Neural cell (in vitro differentiated cells): ENCODE measurements around the gene TSPAN4. TPM values are rescaled to one million over a fixed set of nuclear protein-coding genes. Genes with fewer than 3 reads are reported as not detected.

ENCODE experiments used
- H2AFZ ChIP-seq: fragments of 200-600, 300-800 bp; sonication (generic), shearing (Covaris generic); 2 replicates; pipeline ENCODE4 v1.6.0; 2014; ENCODE audit warnings: low read depth, mild to moderate bottlenecking, antibody characterized with exemption, low read length, moderate library complexity
- H3F3A ChIP-seq: fragments of 200-600 bp; shearing (Covaris generic); 2 replicates; pipeline ENCODE4 v1.6.1; 2016; ENCODE audit warnings: mild to moderate bottlenecking, moderate library complexity, mixed read lengths, antibody characterized with exemption, low read length; ENCODE audit not compliant: insufficient read depth, poor library complexity, severe bottlenecking
- H3K27ac ChIP-seq: fragments of 200-600, 300-800 bp; sonication (generic), shearing (Covaris generic); 2 replicates; pipeline ENCODE4 v1.5.1; 2014; ENCODE audit warnings: mild to moderate bottlenecking, low read length, moderate library complexity
- H3K27me3 ChIP-seq: fragments of 300-800, 200-600 bp; sonication (generic), shearing (Covaris generic); 2 replicates; pipeline ENCODE4 v1.6.0; 2014; ENCODE audit warnings: mild to moderate bottlenecking, low read depth, low read length, moderate library complexity; ENCODE audit not compliant: insufficient read depth
- H3K36me3 ChIP-seq: fragments of 300-800, 200-600 bp; sonication (generic), shearing (Covaris generic); 2 replicates; pipeline ENCODE4 v1.5.1; 2014; ENCODE audit warnings: mild to moderate bottlenecking, antibody characterized with exemption, low read length, moderate library complexity; ENCODE audit not compliant: insufficient read depth
- H3K4me2 ChIP-seq: fragments of 300-800, 200-600 bp; sonication (generic), shearing (Covaris generic); 2 replicates; pipeline ENCODE4 v1.6.0; 2014; ENCODE audit warnings: mild to moderate bottlenecking, low read length
- H3K4me3 ChIP-seq: fragments of 300-800, 200-600 bp; sonication (generic), shearing (Covaris generic); 2 replicates; pipeline ENCODE4 v1.5.1; 2014; ENCODE audit warnings: mild to moderate bottlenecking, low read length, moderate library complexity
- H3K79me2 ChIP-seq: fragments of 200-600 bp; shearing (Covaris generic); replicated peaks from 2 replicates; pipeline ENCODE4 v1.6.0; 2014; ENCODE audit warnings: mild to moderate bottlenecking, low read length, moderate library complexity; ENCODE audit not compliant: insufficient read depth
- H3K9ac ChIP-seq: fragments of 300-800, 200-600 bp; sonication (generic), shearing (Covaris generic); 2 replicates; pipeline ENCODE4 v1.6.1; 2016; ENCODE audit warnings: mild to moderate bottlenecking, low read length, mixed read lengths
- H3K9me2 ChIP-seq: fragments of 200-600 bp; shearing (Covaris generic); 2 replicates; pipeline ENCODE4 v1.6.1; 2016; ENCODE audit warnings: mild to moderate bottlenecking, low read length, mixed read lengths; ENCODE audit not compliant: insufficient read depth
- H3K9me3 ChIP-seq: fragments of 200-600, 300-800 bp; sonication (generic), shearing (Covaris generic); 2 replicates; pipeline ENCODE4 v1.6.1; 2016; ENCODE audit warnings: mild to moderate bottlenecking, mixed run types, low read length, moderate library complexity, mixed read lengths
- H4K20me1 ChIP-seq: fragments of 200-600 bp; shearing (Covaris generic); 2 replicates; pipeline ENCODE4 v1.6.1; 2016; ENCODE audit warnings: mild to moderate bottlenecking, mixed run types; ENCODE audit not compliant: insufficient read depth
- EP300 ChIP-seq: fragments of 450-650 bp; conservative IDR thresholded peaks from 2 replicates; pipeline ENCODE4 v1.6.1; 2014; ENCODE audit warnings: antibody characterized with exemption, mild to moderate bottlenecking, moderate library complexity; ENCODE audit not compliant: poor library complexity, severe bottlenecking
- EZH2 ChIP-seq: fragments of 200-600, 300-800 bp; shearing (Covaris generic), sonication (generic); IDR thresholded peaks from 2 replicates; pipeline ENCODE4 v1.6.1; 2014; ENCODE audit warnings: antibody characterized with exemption, low read length, borderline replicate concordance, mild to moderate bottlenecking; ENCODE audit not compliant: insufficient read depth, poor library complexity, severe bottlenecking
- MXI1 ChIP-seq: fragments of 450-650 bp; conservative IDR thresholded peaks from 2 replicates; pipeline ENCODE4 v1.6.1; 2014; ENCODE audit warnings: antibody characterized with exemption, mild to moderate bottlenecking; ENCODE audit not compliant: poor library complexity, severe bottlenecking
- POLR2AphosphoS5 ChIP-seq: IDR thresholded peaks from 2 replicates; pipeline ENCODE4 v1.6.1; 2012
- RAD21 ChIP-seq: fragments of 450-650 bp; conservative IDR thresholded peaks from 2 replicates; pipeline ENCODE4 v1.6.1; 2014; ENCODE audit warnings: antibody characterized with exemption, mild to moderate bottlenecking, moderate library complexity
- REST ChIP-seq: IDR thresholded peaks from 2 replicates; pipeline ENCODE4 v1.6.1; 2012; ENCODE audit warnings: borderline replicate concordance
- SMC3 ChIP-seq: fragments of 450-650 bp; conservative IDR thresholded peaks from 2 replicates; pipeline ENCODE4 v1.6.1; 2014; ENCODE audit warnings: antibody characterized with exemption, mild to moderate bottlenecking, moderate library complexity; ENCODE audit not compliant: poor library complexity
- TAF1 ChIP-seq: IDR thresholded peaks from 2 replicates; pipeline ENCODE4 v1.6.1; 2012; ENCODE audit warnings: low read depth
- polyA plus RNA-seq: library from polyadenylated mRNA; depleted of rRNA; stranded (reverse); fragments of >200 nt; gene quantifications from 2 replicates; pipeline ENCODE4 v1.2.3, GENCODE V29; 2014
- TF ChIP-seq, protein P1 (sequence below): fragments of 450-650 bp; IDR thresholded peaks from 2 replicates; pipeline ENCODE4 v1.5.1; 2014; ENCODE audit warnings: antibody characterized with exemption, mild to moderate bottlenecking, moderate library complexity; ENCODE audit not compliant: poor library complexity, severe bottlenecking

Gene TSPAN4
- polyA plus RNA-seq, 1 donor from 2014 or later = 68.1 TPM

- no peaks in the 10 kb centered on the region for H3K9me3 ChIP-seq
- TF ChIP-seq, protein P1, sequence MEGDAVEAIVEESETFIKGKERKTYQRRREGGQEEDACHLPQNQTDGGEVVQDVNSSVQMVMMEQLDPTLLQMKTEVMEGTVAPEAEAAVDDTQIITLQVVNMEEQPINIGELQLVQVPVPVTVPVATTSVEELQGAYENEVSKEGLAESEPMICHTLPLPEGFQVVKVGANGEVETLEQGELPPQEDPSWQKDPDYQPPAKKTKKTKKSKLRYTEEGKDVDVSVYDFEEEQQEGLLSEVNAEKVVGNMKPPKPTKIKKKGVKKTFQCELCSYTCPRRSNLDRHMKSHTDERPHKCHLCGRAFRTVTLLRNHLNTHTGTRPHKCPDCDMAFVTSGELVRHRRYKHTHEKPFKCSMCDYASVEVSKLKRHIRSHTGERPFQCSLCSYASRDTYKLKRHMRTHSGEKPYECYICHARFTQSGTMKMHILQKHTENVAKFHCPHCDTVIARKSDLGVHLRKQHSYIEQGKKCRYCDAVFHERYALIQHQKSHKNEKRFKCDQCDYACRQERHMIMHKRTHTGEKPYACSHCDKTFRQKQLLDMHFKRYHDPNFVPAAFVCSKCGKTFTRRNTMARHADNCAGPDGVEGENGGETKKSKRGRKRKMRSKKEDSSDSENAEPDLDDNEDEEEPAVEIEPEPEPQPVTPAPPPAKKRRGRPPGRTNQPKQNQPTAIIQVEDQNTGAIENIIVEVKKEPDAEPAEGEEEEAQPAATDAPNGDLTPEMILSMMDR = no peak
- TF ChIP-seq EP300 (no peak), REST (no peak), RAD21 (no peak), SMC3 (no peak), POLR2AphosphoS5 (no peak)
- H3K9me2 ChIP-seq = no peaks in the 10 kb centered on the region
- H3K9ac ChIP-seq = no peak overlapping the region
- H4K20me1 ChIP-seq = no peaks in the 10 kb centered on the region
- H2AFZ ChIP-seq = no peak overlapping the region
- H3K4me3 ChIP-seq = no peak overlapping the region
- no peaks in the 10 kb centered on the region for H3K36me3 ChIP-seq
- H3F3A ChIP-seq = no peaks in the 10 kb centered on the region
- H3K4me2 ChIP-seq = no peak overlapping the region
- no peak overlapping the region for H3K27ac ChIP-seq
- H3K27me3 ChIP-seq = no peaks in the 10 kb centered on the region
- H3K79me2 ChIP-seq = no peaks in the 10 kb centered on the region
These were observed 27.4 kb downstream of the TSPAN4 start for GRCh38 chr11:870127-870413.

- TF ChIP-seq POLR2AphosphoS5 (no peak), SMC3 (no peak), TAF1 (no peak), MXI1 (no peak), RAD21 (no peak), REST (no peak), EP300 (no peak), EZH2 (no peak)
- TF ChIP-seq, protein P1 = no peak
- H3F3A ChIP-seq = no peaks in the 10 kb centered on the region
These were observed 27.8 kb downstream of the TSPAN4 start for GRCh38 chr11:870418-870817.

More at GRCh38 chr11:870418-870817, 27.8 kb downstream of the TSPAN4 start:
- no peaks in the 10 kb centered on the region for H3K9me3 ChIP-seq
- no peak overlapping the region for H3K9ac ChIP-seq
- H4K20me1 ChIP-seq = no peaks in the 10 kb centered on the region
- no peaks in the 10 kb centered on the region for H3K79me2 ChIP-seq
- H3K27me3 ChIP-seq = no peaks in the 10 kb centered on the region
- H3K36me3 ChIP-seq = no peaks in the 10 kb centered on the region
- H3K4me3 ChIP-seq = no peak overlapping the region
- no peak overlapping the region for H2AFZ ChIP-seq
- no peak overlapping the region for H3K4me2 ChIP-seq
- no peaks in the 10 kb centered on the region for H3K9me2 ChIP-seq
- no peak overlapping the region for H3K27ac ChIP-seq
